DOHH2 (cell line): ENCODE results near the gene MIPOL1.

Source experiments
- EZH2phosphoT487 ChIP-seq: fragments of 200-600 bp; sonication (generic); IDR thresholded peaks from 2 replicates; pipeline ENCODE4 v1.6.1; 2017; ENCODE audit warnings: borderline replicate concordance, mild to moderate bottlenecking, antibody characterized with exemption, low read length, moderate library complexity, mixed read lengths
- TF ChIP-seq, protein P1 (sequence below): fragments of 200-600 bp; sonication (generic); IDR thresholded peaks from one replicate; pipeline ENCODE4 v1.5.1; 2014; ENCODE audit warnings: antibody characterized with exemption, mild to moderate bottlenecking, low read depth, low read length; ENCODE audit not compliant: poor library complexity, severe bottlenecking

DNA sequence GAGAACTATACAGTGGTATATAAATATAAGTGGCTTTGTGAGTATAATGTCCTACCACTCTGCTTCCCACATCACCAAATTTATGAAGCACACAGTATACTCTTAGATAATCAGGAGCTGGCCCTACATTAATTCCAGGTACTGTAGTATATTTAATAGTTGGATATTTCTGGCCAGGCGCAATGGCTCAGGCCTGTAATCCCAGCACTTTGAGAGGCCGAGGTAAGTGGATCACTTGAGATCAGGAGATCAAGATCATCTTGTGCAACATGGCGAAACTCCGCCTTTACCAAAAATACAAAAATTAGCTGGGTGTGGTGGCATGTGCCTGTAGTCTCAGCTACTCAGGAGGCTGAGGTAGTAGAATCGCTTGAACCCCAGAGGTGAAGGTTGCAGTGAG, 293.3 kb downstream of the MIPOL1 start:
- TF ChIP-seq, protein P1, sequence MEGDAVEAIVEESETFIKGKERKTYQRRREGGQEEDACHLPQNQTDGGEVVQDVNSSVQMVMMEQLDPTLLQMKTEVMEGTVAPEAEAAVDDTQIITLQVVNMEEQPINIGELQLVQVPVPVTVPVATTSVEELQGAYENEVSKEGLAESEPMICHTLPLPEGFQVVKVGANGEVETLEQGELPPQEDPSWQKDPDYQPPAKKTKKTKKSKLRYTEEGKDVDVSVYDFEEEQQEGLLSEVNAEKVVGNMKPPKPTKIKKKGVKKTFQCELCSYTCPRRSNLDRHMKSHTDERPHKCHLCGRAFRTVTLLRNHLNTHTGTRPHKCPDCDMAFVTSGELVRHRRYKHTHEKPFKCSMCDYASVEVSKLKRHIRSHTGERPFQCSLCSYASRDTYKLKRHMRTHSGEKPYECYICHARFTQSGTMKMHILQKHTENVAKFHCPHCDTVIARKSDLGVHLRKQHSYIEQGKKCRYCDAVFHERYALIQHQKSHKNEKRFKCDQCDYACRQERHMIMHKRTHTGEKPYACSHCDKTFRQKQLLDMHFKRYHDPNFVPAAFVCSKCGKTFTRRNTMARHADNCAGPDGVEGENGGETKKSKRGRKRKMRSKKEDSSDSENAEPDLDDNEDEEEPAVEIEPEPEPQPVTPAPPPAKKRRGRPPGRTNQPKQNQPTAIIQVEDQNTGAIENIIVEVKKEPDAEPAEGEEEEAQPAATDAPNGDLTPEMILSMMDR: no peak
- no peak for TF ChIP-seq EZH2phosphoT487
